ENCODE measurements around the gene RRP15. TPM values are rescaled to one million over a fixed set of nuclear protein-coding genes. Genes with fewer than 3 reads are reported as not detected.

RRP15 gene
- 4.2 and 5.7 TPM in 2 replicates for total RNA-seq (ENCODE audit: low replicate concordance)

GRCh38 chr1:218284917-218285635 is at the start of gene RRP15:
TSS of gene RRP15 (plus strand) at chr1:218285293. CDS start at chr1:218285317, 24 bp downstream.

GRCh38 chr1:218344814-218345672 is 60.0 kb downstream of the RRP15 start, which contains the start of gene TGFB2:
TSS of gene TGFB2 (plus strand) at chr1:218345336. CDS start at chr1:218346702, 1,366 bp downstream.

Other genes with a start within 250 kb of the RRP15 start
- 15.2 and 85.8 TPM in 2 replicates for gene TGFB2, start 60.0 kb downstream of the RRP15 start, total RNA-seq (ENCODE audit: low replicate concordance)

Data from smooth muscle cell of the coronary artery (primary cell).